Pancreas (tissue), 10 donors: ENCODE measurements around the gene RIN3. TPM values are rescaled to one million over a fixed set of nuclear protein-coding genes. Genes with fewer than 3 reads are reported as not detected.

Experiments
- ATAC-seq, 4 donors: fragments of 200-7000 bp; cut with Tn5 transposase; one replicate each; pipeline versions ENCODE4 v1.8.0 to v1.9.1; 2020; ENCODE audit warnings: mild to moderate bottlenecking in 4 of 4, moderate library complexity in 4 of 4
- DNase-seq, 6 donors: peaks; one replicate each; pipeline ENCODE4 v3.0.0-alpha.2; 2020
- FAIRE-seq: peaks from 2 replicates; lab custom pipeline; 2012; peaks lifted over from hg19 to GRCh38; lab: Jason Lieb, UNC
- H3K27ac ChIP-seq, 4 donors: fragments of 200-600 bp; sonication (generic); 1 replicate in 3 of 4; 2 replicates in 1 of 4; pipeline versions ENCODE4 v1.5.0 to v1.8.0; 2020
- H3K27me3 ChIP-seq, 4 donors: fragments of 200-600 bp; one replicate each; pipeline ENCODE4 v1.8.0; 2021
- H3K36me3 ChIP-seq, 3 donors: fragments of 200-600 bp; sonication (generic) in 1 of 3; one replicate each; pipeline versions ENCODE4 v1.5.0 to v1.8.0; 2020 to 2021
- H3K4me1 ChIP-seq, 3 donors: fragments of 200-600 bp; one replicate each; pipeline ENCODE4 v1.8.0; 2021
- H3K4me3 ChIP-seq, 4 donors: fragments of 200-600 bp; sonication (generic) in 2 of 4; one replicate each; pipeline versions ENCODE4 v1.5.0 to v1.8.0; 2020 to 2021
- H3K9me3 ChIP-seq, 4 donors: fragments of 200-600 bp; one replicate each; pipeline ENCODE4 v1.8.0; 2021
- WGBS, 2 donors: extraction: QIAGEN DNeasy Blood & Tissue Kit; methylation state at CpG; one replicate each; pipeline ENCODE4 v1.1.7; 2013; 5-methylcytosine and 5-hydroxymethylcytosine counted together
- intact Hi-C, 3 donors: fragments of 100-400 bp; cut with DNase I; formaldehyde crosslinking; loops; one replicate each; pipeline versions ENCODE4 v1.11.1 to v1.14.2; 2022
- polyA plus RNA-seq, 2 donors: library from polyadenylated mRNA; stranded (reverse); fragments of 200-250 nt; gene quantifications; one replicate each; pipeline ENCODE4 v1.2.3, GENCODE V29; 2013
- total RNA-seq, 6 donors: library from RNA; stranded (reverse); fragmentation: NEBNext Ultra II Directional in 4 of 6; extraction: Animal tissue kit (Norgen Biotek cat#: 25700) in 4 of 6; gene quantifications; one replicate each; pipeline versions ENCODE4 v1.2.1 to v1.2.4, GENCODE V29; 2021 to 2023
- TF ChIP-seq, protein P1 (sequence below), 4 donors: fragments of 200-600 bp; sonication (generic) in 3 of 4; IDR thresholded peaks; one replicate each; pipeline versions ENCODE4 v1.5.0 to v1.8.0; 2021; ENCODE audit warnings: antibody characterized with exemption in 4 of 4
- donor health status: healthy with polysubstance abuse.
- donor health status: DM: no; HTN: no; CAD: no; lungs with moderate emphysema.
- donor health status: DM: no; HTN: no; CAD: no.
- donor health status: control.
- donor health status: control.
- donor health status: Bipolar disorder and iron deficiency.
- donor health status: DM: yes; HTN: yes; CAD: no.
- donor health status: DM: no; HTN: no; CAD: no.
- donor health status: DM: no; HTN: no; CAD: no.
- donor health status: DM: yes; HTN: yes; CAD: no.

Gene RIN3
- total and polyA plus RNA-seq, 8 donors: 1.1 to 9.0 (median 2.3) TPM

DNA sequence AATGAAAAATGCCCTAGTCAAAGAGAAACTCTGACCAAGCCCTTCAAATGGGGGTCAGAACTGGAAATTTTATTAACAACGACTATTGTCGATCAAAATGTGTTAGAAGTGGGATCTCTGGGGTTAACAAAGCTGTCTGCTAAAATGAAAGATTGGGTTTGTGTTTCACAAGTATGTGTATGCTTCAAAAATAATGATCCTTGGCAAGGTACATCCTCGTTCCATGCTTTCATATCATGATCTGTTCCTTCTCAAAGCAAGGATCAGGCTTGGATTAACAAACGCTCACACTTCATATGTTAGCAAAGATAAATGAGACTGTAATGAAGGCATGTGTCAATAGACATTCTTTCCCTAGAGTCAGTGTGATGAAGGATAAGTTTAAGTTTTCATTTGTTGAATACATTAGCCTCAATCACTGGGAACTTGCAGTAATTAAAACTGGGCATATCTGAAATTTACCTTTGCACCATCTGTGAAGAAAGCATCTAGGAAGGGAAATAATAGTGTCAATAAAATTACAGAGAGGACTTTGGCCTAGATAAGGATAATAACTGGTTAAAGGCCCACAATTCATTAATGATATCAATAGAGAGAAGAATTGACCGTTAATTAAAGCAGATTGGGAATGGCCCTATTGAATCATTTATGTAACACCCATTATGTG lies 91.8 kb downstream of the RIN3 start:
- intact Hi-C loops: no loop called here
- no peak for ATAC-seq

DNA sequence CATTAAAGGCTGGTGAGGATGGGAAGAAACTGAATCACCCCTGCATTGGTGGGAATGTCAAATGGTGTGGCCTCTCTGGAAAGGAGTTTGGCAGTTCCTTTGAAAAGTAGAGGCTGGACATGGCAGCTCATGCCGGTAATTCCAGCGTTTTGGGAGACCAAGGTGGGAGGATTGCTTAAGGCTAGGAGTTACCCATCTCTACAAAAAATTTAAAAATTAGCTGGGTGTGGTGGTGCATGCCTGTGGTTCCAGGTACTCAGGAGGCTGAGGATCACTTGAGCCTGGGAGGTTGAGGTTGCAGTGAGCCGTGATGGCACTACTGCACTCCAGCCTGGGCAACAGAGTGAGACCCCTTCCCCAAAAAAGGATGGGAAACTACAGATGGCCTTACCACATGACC lies 93.7 kb downstream of the RIN3 start:
- FAIRE-seq (no peak), ATAC-seq (no peak), DNase-seq (no peak)
- WGBS, 2 donors: 87 to 92% methylated on average over 3 of the region's 3 CpGs
- Histone ChIP-seq H3K27ac (no peak overlapping the region), H3K4me3 (no peak overlapping the region), H3K9me3 (no peaks in the 10 kb centered on the region), H3K27me3 (no peaks in the 10 kb centered on the region), H3K36me3 (no peaks in the 10 kb centered on the region), H3K4me1 (no peaks in the 10 kb centered on the region)
- TF ChIP-seq, protein P1, sequence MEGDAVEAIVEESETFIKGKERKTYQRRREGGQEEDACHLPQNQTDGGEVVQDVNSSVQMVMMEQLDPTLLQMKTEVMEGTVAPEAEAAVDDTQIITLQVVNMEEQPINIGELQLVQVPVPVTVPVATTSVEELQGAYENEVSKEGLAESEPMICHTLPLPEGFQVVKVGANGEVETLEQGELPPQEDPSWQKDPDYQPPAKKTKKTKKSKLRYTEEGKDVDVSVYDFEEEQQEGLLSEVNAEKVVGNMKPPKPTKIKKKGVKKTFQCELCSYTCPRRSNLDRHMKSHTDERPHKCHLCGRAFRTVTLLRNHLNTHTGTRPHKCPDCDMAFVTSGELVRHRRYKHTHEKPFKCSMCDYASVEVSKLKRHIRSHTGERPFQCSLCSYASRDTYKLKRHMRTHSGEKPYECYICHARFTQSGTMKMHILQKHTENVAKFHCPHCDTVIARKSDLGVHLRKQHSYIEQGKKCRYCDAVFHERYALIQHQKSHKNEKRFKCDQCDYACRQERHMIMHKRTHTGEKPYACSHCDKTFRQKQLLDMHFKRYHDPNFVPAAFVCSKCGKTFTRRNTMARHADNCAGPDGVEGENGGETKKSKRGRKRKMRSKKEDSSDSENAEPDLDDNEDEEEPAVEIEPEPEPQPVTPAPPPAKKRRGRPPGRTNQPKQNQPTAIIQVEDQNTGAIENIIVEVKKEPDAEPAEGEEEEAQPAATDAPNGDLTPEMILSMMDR (IDR thresholded peaks at IDR 0.05): no peak
- intact Hi-C loops: no loop called here

More for the DNA sequence above, 91.8 kb downstream of the RIN3 start:
- no peak for DNase-seq
- H3K4me1 ChIP-seq: no peaks in the 10 kb centered on the region
- TF ChIP-seq, protein P1 (IDR thresholded peaks at IDR 0.05): no peak
- H3K9me3 ChIP-seq: no peaks in the 10 kb centered on the region
- WGBS, 2 donors: 65 to 69% methylated on average over 5 of the region's 5 CpGs
- H3K27me3 ChIP-seq: no peaks in the 10 kb centered on the region
- H3K4me3 ChIP-seq: no peak overlapping the region
- H3K36me3 ChIP-seq: no peaks in the 10 kb centered on the region
- FAIRE-seq: no peak
- no peak overlapping the region for H3K27ac ChIP-seq

DNA sequence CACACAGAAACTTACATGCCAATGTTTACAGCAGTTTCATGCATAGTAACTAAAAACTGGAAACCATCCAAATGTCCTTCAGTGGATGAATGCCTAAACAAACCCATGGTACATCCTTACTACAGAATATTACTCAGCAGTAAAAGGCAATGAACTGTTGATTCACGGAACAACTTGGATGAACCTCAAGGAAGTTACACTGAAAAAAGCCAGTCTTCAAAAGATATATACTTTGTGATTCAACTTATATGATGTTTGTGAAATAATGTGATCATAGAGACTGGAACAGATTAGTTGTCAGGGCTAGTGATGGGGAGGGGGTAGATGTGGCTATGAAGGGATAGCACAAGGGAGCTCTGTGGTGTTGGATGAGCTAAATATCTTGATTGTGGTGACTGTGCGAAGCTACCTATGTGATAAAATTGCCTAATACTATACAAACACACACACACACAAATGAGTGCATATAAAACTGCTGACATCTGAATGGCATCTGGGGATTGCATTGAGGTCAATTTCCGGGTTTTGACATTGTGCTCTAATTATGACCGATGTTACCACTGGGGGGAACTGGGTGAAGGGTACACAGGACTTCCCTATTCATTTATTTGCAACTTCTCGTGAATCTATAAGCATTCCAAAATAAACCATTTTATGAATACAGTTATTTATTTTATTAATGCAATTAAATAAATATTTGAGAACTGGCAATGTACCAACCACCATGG lies 94.3 kb downstream of the RIN3 start:
- Histone ChIP-seq H3K36me3 (no peaks in the 10 kb centered on the region), H3K4me3 (no peak overlapping the region), H3K9me3 (no peaks in the 10 kb centered on the region), H3K4me1 (no peaks in the 10 kb centered on the region), H3K27me3 (no peaks in the 10 kb centered on the region), H3K27ac (no peak overlapping the region)
- intact Hi-C loops: no loop called here
- TF ChIP-seq, protein P1 (IDR thresholded peaks at IDR 0.05): no peak
- 69 to 87% methylated on average over 5 of the region's 5 CpGs for WGBS, 2 donors
- FAIRE-seq (peak; percentile 80), ATAC-seq (no peak), DNase-seq (no peak)

DNA sequence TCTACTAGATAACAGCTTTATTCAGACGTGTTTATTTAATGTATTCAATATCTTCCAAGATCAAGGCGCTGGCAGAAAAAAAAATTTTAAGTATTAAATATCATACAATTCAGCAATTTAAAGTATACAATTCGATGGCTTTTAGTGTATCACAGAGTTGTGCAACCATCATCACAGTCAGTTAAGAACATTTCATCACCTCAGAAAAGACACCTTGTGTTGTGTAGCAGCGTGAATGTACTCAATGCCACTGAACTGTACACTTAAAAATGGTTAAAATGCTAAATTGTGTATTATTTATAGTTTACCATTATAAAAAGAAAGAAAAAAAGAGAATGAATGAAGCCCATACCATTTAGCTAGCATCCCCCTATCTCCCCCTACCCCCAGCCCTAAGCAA lies 96.4 kb downstream of the RIN3 start:
- no peak for DNase-seq
- no peak for FAIRE-seq
- no peak for ATAC-seq
- Histone ChIP-seq H3K9me3 (no peaks in the 10 kb centered on the region), H3K27ac (no peak overlapping the region), H3K36me3 (no peaks in the 10 kb centered on the region), H3K4me1 (no peaks in the 10 kb centered on the region), H3K4me3 (no peak overlapping the region), H3K27me3 (no peaks in the 10 kb centered on the region)
- TF ChIP-seq, protein P1 (IDR thresholded peaks at IDR 0.05): no peak
- 51 to 60% methylated on average over 4 of the region's 4 CpGs for WGBS, 2 donors
- intact Hi-C loops: no loop called here

DNA sequence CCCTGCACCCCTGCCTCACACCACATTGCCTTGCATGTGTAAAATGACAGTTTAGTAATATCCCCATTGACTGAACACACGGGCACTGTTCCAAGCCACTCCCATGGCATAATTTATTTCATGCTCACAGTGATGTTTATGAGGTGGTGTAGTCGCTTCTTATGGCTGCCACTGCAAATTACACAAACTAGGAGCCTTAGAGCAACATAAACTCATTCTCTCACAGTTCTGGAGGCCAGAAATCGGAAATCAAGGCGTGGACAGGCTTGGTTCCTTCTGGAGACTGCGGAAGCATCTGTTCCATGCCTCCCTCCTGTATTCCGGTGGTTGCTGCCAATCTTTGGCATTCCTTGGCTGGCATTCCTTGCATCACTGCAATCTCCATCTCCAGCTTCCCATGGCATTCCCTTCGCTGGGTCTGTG lies 97.3 kb downstream of the RIN3 start:
- Histone ChIP-seq H3K4me1 (no peaks in the 10 kb centered on the region), H3K27me3 (no peaks in the 10 kb centered on the region), H3K36me3 (no peaks in the 10 kb centered on the region), H3K4me3 (no peak overlapping the region), H3K9me3 (no peaks in the 10 kb centered on the region), H3K27ac (no peak overlapping the region)
- TF ChIP-seq, protein P1 (IDR thresholded peaks at IDR 0.05): no peak
- WGBS, 2 donors: 79 to 81% methylated on average over 7 of the region's 7 CpGs
- DNase-seq (no peak), FAIRE-seq (no peak), ATAC-seq (no peak)
- intact Hi-C loops: no loop called here
